ENCODE measurements around the gene ZBTB20. TPM values are rescaled to one million over a fixed set of nuclear protein-coding genes. Genes with fewer than 3 reads are reported as not detected.
"Not testable (repeated sequence)": the region's sequence is repeated elsewhere in the genome, so short reads cannot be mapped to it uniquely, and the experiment has no call there.

ZBTB20 gene
- total RNA-seq, 1 experiment from 2014 or later = 11.0 TPM

GRCh38 chr3:115147329-115148141 lies 447 bp upstream of the ZBTB20 start:
- peak; percentile 100 for DNase-seq (ENCODE audit: low spot score)

GRCh38 chr3:115146032-115146417 lies 1.1 kb downstream of the ZBTB20 start:
- peak; percentile 78 for DNase-seq (ENCODE audit: low spot score)

- no peak for DNase-seq (ENCODE audit: low spot score)
These were observed 5.9 kb downstream of the ZBTB20 start for GRCh38 chr3:115141033-115141757.

- DNase-seq (ENCODE audit: low spot score) = no peak
These were observed 8.0 kb downstream of the ZBTB20 start for GRCh38 chr3:115139072-115139471.

- no peak for DNase-seq (ENCODE audit: low spot score)
These were observed 12.3 kb downstream of the ZBTB20 start for GRCh38 chr3:115134648-115135347.

GRCh38 chr3:115127208-115127607 lies 19.9 kb downstream of the ZBTB20 start:
- DNase-seq (ENCODE audit: low spot score) = no peak

- DNase-seq (ENCODE audit: low spot score) = no peak
These were observed 26.5 kb downstream of the ZBTB20 start for GRCh38 chr3:115120597-115120996.

- DNase-seq (ENCODE audit: low spot score) = no peak
These were observed 33.7 kb downstream of the ZBTB20 start for GRCh38 chr3:115113367-115113766.

GRCh38 chr3:115111632-115112031 lies 35.5 kb downstream of the ZBTB20 start:
- no peak for DNase-seq (ENCODE audit: low spot score)

GRCh38 chr3:115110830-115111229 lies 36.3 kb downstream of the ZBTB20 start:
- no peak for DNase-seq (ENCODE audit: low spot score)

GRCh38 chr3:115110066-115110465 lies 37.0 kb downstream of the ZBTB20 start:
- not testable (repeated sequence) for DNase-seq (ENCODE audit: low spot score)

- DNase-seq (ENCODE audit: low spot score) = no peak
These were observed 38.5 kb downstream of the ZBTB20 start for GRCh38 chr3:115108614-115109013.

GRCh38 chr3:115102046-115102445 lies 45.0 kb downstream of the ZBTB20 start:
- DNase-seq (ENCODE audit: low spot score) = no peak

GRCh38 chr3:115100806-115101205 lies 46.3 kb downstream of the ZBTB20 start:
- no peak for DNase-seq (ENCODE audit: low spot score)

- peak; percentile 33 for DNase-seq (ENCODE audit: low spot score)
These were observed 47.0 kb downstream of the ZBTB20 start for GRCh38 chr3:115099986-115100571.

GRCh38 chr3:115099134-115099985 lies 47.7 kb downstream of the ZBTB20 start:
- peak; percentile 38 for DNase-seq (ENCODE audit: low spot score)

- DNase-seq (ENCODE audit: low spot score) = no peak
These were observed 48.6 kb downstream of the ZBTB20 start for GRCh38 chr3:115098354-115099073.

- DNase-seq (ENCODE audit: low spot score) = no peak
These were observed 51.9 kb downstream of the ZBTB20 start for GRCh38 chr3:115095236-115095635.

GRCh38 chr3:115092220-115092791 lies 54.8 kb downstream of the ZBTB20 start:
- peak; percentile 85 for DNase-seq (ENCODE audit: low spot score)

GRCh38 chr3:115090712-115091111 lies 56.4 kb downstream of the ZBTB20 start:
- DNase-seq (ENCODE audit: low spot score) = no peak
